Activated naive CD4-positive, alpha-beta T cell treated with anti-CD3 and anti-CD28 coated beads, Interleukin-2, amount 50 U/mL, for 16 hours (primary cell): ENCODE data around the gene RAMP2.
A peak's percentile ranks its signal among the peaks of the same experiment; 100 is the strongest.

ENCODE experiments used
- DNase-seq: peaks from one replicate; pipeline ENCODE4 v3.0.0-alpha.2; 2020

Gene RAMP2

GRCh38 chr17:42772945-42773289 lies 11.9 kb downstream of the RAMP2 start:
- DNase-seq = no peak

- peak; percentile 75 for DNase-seq
Measured at GRCh38 chr17:42773290-42774035, 12.4 kb downstream of the RAMP2 start, which contains the start of gene VPS25. Gene VPS25, plus strand, starts transcription at chr17:42773449. Its CDS starts 27 bp downstream, at chr17:42773476.

- no peak for DNase-seq
Measured at GRCh38 chr17:42774066-42774745, 13.2 kb downstream of the RAMP2 start.

DNA sequence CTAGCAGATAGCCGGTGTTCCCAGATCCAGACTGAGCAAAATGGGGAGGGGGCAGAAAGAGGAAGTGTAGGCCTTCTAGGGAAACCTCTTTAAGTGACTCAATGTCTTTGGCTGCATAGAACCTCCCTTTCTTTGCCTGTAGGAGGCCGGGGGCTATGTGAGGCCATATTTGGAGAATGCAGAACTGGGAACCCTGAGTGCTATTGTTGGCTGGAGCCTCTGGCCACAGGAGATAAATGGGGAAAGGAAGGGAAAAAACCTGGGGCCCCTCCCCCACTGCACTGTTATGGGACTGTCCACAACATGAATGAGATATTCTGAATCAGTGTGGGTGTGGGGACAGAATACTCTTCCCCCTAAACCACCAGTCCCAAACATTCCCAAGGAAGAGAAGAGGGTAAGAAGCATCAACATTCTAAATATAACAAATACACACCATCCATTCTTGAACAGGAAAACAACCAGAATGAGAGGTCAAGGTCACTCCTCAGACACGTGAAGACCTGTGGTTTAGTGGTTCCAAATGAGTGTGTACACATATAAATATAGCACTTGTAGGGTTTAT lies 14.6 kb downstream of the RAMP2 start:
- DNase-seq = no peak

DNA sequence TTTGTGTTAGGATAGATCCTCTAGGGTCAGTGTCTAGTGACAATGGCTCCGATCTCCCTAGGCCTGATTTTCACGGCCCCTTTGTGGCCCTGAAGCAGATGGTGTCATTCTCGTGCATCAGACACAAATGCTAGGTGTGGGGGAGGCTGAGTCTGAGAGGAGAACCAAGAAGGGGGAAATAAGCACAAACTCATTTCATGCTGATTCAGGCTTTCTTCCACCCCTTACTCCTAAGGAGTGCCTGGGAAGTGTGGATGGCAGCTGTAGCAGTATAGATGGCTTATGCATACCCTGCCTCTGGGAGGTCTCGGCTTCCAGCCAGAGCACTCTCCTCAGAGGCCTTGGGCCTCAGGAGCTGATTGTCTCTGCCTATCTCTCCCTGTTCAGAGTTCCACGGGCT lies 17.5 kb downstream of the RAMP2 start:
- no peak for DNase-seq

DNA sequence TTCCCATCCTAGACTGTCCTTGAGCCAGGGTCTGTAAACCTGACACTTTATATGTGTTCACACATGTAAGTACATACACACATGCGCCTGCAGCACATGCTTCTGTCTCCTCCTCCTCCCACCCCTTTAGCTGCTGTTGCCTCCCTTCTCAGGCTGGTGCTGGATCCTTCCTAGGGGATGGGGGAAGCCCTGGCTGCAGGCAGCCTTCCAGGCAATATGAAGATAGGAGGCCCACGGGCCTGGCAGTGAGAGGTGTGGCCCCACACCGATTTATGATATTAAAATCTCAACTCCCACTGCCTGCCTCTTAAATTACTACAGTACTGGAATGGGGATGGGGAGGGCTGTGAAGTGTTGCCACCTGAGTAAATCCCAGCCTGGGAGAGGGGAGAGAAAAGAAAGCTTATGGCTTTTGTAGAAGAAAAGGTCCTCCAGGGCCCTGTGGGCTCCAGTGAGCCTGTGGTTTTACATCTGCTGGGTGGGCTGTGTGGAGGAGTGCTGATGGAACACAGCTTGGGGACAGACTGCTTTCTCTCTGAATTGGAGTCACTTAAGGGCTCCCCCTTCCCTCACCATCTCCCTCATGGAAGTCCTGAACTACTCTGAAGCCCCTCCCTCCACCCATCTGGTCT lies 18.4 kb downstream of the RAMP2 start:
- DNase-seq = no peak

DNA sequence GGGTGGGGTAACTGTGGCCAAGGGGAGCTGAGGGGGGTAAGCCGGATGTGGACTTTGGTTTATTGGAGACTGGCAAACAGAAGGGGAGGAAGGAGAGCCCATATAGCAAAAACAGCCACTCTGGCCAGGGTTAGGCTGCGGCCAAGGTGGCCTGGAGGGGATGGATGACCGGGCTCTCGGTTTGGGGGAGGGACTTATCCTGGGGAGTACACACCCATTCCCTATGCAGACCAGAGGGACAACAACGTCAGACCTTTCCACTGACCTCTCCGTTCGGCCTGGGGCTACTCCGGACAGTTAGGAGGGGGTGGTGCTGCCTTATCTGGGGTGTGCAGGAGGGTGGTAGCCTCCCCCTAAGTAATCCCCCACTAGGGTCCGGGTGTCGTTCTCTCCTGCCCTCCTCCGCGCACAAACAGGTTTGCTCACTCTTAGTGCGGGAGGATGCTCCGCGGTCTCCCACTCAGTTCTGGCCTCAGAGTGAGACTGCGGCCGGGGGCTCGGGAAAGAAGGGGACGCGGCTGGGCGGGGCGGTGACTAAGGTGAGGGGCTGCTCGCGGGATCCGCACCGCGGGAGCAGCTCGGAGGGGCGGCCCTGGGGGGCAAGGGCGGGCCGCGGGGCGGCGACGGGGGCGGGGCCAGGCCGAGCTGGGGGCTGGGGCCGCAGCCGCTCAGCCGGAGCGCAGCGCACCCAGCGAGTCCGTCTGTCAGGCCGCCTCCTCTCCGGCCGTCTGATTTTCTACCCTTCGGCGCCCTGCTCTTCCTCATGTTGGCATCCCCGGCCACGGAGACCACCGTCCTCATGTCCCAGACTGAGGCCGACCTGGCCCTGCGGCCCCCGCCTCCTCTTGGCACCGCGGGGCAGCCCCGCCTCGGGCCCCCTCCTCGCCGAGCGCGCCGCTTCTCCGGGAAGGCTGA lies 19.2 kb downstream of the RAMP2 start, which contains the start of gene WNK4:
Gene WNK4, plus strand, starts transcription at position 675 of the 915 bp plus-strand sequence. Its CDS starts 89 bp downstream, at position 764.
- no peak for DNase-seq

DNA sequence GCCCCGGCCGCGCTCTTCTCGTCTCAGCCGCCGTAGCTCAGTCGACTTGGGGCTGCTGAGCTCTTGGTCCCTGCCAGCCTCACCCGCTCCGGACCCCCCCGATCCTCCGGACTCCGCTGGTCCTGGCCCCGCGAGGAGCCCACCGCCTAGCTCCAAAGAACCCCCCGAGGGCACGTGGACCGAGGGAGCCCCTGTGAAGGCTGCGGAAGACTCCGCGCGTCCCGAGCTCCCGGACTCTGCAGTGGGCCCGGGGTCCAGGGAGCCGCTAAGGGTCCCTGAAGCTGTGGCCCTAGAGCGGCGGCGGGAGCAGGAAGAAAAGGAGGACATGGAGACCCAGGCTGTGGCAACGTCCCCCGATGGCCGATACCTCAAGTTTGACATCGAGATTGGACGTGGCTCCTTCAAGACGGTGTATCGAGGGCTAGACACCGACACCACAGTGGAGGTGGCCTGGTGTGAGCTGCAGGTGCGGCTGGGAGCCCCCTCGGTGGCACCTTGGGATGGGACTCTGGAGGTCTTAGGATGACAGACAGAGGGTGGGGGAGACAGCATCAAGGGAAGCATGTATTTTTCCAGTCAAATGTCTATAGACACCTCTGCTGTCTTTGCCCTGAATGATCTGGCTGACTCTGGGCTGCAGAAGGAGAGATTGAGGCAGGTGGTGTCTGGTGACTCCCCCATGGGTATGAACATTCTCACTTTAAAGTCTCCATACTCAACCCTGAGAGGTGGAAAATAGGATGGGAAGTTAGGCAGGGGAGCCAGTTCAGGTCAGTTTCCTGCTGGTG lies 20.0 kb downstream of the RAMP2 start:
- no peak for DNase-seq

DNA sequence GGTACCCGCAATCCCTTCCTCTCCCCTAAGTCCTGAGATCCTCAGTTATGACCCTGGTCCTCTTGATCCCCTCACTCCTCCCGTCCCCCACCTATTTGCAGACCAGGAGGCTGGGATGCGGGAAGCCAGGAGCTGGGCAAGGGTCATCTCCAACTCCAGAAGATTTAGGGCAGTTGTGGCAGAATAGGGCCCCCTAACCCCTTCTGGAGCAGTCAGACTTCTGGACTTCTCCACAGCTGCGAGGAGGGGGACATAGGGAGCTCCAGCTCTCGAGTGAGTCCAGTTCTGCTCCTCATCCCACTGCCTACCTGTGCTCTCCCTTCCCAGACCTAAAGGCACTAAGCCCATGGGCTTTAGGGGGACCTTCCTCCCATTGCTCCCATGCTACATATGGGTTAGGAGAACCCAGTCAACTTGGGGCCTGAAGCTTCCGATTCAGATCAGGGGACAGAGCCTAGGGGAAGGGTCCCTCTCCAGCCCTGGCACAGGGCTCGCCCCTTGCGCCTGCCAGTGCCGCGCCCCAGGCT lies 20.7 kb downstream of the RAMP2 start:
- DNase-seq = no peak

- DNase-seq = no peak
Measured at GRCh38 chr17:42782166-42783061, 21.4 kb downstream of the RAMP2 start.

DNA sequence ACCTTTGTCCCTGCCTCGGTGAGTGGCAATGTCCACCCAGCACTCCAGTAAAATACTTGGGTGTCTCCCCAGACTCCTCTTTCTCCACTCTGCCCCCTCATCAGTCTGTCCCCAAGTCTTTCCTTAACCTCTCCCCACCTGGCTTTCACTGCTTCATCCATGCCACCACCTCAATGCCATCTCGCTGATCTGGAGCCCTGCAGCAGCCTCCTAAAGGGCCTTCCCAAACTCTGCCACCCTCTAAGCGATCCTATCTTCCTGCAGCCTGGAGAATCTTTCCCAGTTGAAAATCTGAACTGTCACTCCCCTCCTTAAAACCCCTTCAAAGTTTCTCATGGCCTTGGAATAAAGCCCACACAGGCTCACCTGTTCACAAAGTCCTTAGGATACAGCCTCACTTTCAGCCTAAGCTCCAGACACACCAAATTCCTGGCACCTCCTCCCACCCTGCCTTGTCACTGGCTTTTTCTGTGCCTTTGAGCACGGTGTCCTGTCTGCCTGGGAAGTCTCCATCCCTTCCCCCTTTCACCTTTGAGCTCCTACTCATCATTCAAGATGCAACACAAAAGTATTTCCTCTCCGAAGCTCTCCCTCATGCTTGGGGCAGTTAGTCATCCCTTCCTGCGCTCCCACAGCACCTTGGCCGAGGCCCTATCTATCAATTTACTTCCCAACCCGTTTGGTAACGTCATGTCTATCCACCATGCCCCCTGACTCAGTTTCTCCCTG lies 22.2 kb downstream of the RAMP2 start:
- no peak for DNase-seq

DNA sequence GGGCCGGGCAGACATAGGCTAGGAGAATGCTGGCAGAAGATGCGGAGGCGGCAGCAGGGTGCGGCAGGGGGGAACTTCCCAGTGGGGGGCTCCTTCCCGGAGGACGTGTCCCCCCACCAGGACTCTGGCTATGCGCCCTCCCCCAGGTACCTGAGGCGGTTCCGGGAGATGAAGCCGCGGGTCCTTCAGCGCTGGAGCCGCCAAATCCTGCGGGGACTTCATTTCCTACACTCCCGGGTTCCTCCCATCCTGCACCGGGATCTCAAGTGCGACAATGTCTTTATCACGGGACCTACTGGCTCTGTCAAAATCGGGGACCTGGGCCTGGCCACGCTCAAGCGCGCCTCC lies 22.7 kb downstream of the RAMP2 start:
- DNase-seq = no peak

DNA sequence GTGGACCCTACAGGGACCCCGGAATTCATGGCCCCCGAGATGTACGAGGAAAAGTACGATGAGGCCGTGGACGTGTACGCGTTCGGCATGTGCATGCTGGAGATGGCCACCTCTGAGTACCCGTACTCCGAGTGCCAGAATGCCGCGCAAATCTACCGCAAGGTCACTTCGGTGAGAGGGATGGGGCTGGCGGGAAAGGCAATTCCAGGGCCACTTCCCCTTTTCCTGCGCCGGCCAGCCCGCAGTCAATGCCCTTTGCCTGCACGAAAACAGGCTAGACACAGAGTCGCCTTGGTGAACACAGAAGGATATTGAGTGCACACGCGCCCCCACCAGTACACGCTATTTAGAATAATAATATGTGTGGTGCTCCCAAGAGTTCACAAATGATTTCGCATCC lies 23.4 kb downstream of the RAMP2 start:
- DNase-seq = no peak

DNA sequence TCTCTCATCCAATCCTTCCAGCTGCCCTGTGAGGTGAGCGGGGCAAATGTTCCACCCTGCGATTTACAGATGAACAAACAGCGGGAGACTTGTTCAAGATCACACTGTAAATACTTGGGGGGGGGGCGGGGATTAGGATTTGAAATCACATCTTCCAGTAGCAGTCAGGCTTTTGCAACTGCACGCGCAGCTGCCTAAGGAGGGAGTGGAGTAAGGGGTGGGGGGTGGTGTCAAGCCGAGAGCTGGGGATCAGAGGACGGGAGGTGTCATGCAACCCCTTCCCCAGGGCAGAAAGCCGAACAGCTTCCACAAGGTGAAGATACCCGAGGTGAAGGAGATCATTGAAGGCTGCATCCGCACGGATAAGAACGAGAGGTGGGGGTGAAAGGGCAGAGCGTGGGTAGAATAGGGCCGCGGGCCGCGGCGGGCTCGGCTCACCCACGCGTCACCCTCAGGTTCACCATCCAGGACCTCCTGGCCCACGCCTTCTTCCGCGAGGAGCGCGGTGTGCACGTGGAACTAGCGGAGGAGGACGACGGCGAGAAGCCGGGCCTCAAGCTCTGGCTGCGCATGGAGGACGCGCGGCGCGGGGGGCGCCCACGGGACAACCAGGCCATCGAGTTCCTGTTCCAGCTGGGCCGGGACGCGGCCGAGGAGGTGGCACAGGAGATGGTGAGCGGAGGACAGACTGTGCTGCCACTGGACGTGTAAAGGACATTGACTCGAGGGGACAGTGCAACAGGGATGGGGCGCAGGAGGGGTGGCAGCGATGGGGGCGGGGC lies 24.0 kb downstream of the RAMP2 start:
- no peak for DNase-seq

DNA sequence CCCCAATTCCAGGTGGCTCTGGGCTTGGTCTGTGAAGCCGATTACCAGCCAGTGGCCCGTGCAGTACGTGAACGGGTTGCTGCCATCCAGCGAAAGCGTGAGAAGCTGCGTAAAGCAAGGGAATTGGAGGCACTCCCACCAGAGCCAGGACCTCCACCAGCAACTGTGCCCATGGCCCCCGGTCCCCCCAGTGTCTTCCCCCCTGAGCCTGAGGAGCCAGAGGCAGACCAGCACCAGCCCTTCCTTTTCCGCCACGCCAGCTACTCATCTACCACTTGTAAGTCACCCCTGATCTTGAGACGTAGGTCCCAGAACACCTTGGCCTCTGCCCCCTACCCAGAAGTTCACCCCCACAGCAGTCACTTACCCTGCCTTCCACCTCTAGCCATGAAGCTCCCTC lies 26.2 kb downstream of the RAMP2 start:
- DNase-seq = no peak

DNA sequence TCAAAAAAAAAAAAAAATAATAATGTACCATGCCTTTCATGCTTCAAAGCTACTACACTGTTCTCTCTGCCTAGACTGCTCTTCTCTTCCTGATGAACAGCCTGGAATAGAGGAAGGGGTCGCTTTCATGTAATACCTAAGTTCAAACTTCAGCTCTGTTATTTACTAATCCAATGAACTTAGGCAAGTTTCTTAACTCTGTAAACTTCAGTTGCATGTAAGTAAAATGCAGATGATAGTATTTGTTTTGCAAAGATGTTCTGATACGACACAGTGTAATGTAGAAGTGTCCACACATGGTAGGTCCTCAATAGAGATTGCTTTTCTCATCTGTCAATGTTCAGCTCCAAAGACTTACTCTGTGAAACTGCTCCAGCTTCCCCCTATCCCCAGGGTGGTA lies 30.9 kb downstream of the RAMP2 start:
- DNase-seq = no peak

DNA sequence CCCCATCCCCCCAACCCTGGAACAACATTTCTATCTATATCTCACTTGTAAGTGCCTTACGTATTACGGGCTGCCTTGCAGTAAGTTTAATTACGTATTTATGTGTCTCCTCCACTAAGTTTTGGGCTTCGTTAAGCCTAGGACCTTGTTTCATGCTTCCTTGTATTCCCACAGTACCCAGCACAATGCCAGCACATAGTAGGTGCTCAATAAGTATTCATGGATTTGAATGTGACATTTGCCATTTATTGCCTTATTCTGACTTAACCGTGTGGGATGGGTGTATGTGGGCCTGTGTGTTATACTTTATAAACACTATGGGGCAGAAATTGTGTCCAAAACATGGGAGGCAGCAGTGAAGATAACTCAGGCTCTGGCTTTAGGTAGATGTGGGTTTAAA lies 31.5 kb downstream of the RAMP2 start:
- DNase-seq = no peak

DNA sequence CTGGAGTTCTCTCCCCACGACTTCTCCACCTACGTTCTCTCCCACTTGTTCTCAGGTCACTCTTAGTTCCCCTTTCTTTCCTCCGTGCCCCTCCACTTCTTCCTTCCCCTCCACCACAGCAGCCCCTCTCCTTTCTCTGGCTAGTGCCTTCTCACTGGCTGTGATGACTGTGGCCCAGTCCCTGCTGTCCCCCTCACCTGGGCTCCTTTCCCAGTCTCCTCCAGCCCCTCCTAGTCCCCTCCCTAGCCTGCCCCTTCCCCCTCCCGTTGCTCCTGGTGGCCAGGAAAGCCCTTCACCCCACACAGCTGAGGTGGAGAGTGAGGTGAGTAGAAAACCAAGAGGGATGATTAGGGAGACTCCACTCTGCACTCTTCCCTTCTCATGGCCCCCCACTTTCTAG lies 34.0 kb downstream of the RAMP2 start:
- DNase-seq = no peak

GRCh38 chr17:42795465-42795864 lies 34.4 kb downstream of the RAMP2 start:
- no peak for DNase-seq
